RWPE2 (cell line): Measurements from ENCODE around the gene HRG.

Experiments used
- ATAC-seq: fragments of 200-7000 bp; cut with Tn5 transposase; 3 replicates; pipeline ENCODE4 v1.9.1; 2021; ENCODE audit warnings: low read depth
- DNase-seq: peaks from one replicate; pipeline ENCODE4 v3.0.0-alpha.2; 2020; ENCODE audit warnings: low spot score
- H3K27ac ChIP-seq: fragments of 450-650 bp; 2 replicates; pipeline ENCODE4 v1.5.1; 2017; ENCODE audit warnings: mild to moderate bottlenecking; ENCODE audit not compliant: poor library complexity, severe bottlenecking
- H3K27me3 ChIP-seq: fragments of 250-450 bp; sonication (Bioruptor Pico); 2 replicates; pipeline ENCODE4 v1.5.1; 2021; ENCODE audit warnings: mild to moderate bottlenecking, moderate library complexity; ENCODE audit not compliant: insufficient read depth, poor library complexity, severe bottlenecking
- H3K36me3 ChIP-seq: fragments of 250-450 bp; sonication (Bioruptor Pico); 2 replicates; pipeline ENCODE4 v1.5.1; 2020; ENCODE audit warnings: low read depth, mild to moderate bottlenecking, moderate library complexity
- H3K4me1 ChIP-seq: fragments of 250-450 bp; sonication (Bioruptor Pico); 2 replicates; pipeline ENCODE4 v1.5.1; 2021; ENCODE audit warnings: mild to moderate bottlenecking, moderate library complexity; ENCODE audit not compliant: insufficient read depth, poor library complexity, severe bottlenecking
- H3K4me3 ChIP-seq: fragments of 250-450 bp; sonication (Bioruptor Pico); 2 replicates; pipeline ENCODE4 v1.5.1; 2021; ENCODE audit warnings: mild to moderate bottlenecking, moderate library complexity; ENCODE audit not compliant: severe bottlenecking
- H3K9me3 ChIP-seq: fragments of 250-450 bp; sonication (Bioruptor Pico); 2 replicates; pipeline ENCODE4 v1.5.1; 2021; ENCODE audit warnings: mild to moderate bottlenecking, moderate library complexity; ENCODE audit not compliant: severe bottlenecking
- TF ChIP-seq, protein P1 (sequence below): fragments of 450-650 bp; IDR thresholded peaks from one replicate; pipeline ENCODE4 v1.5.1; 2017; ENCODE audit warnings: mild to moderate bottlenecking, moderate library complexity; ENCODE audit not compliant: poor library complexity, severe bottlenecking

The HRG gene

GRCh38 chr3:186648851-186649250 lies 17.0 kb upstream of the HRG start:
- peaks cover 2% of the 10 kb centered on the region for H3K4me1 ChIP-seq

DNA sequence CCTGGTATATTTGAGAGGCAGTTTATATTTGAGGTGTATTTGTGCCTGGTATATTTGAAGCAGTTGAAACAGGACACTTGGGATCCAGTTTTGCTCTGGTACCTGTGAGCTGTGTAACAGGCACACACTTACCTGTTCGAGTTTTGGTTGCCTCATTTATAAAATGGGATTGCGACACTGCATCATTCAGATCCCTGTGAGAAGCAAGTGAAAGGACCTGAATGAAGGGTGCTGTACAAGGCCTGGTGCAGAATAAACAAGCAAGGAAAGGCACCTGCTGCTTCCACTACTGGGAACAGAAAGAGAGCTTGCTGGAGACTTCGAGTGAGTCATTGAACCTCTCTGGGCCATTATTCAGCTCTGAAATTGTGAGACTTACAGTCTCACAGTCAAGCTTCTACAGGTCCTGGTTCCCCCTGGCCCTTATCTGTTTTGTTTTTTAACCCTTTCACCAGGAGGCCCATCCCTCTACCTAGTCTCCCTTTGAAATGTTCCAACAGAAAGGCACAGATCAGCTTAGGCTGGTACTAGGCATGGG lies 14.1 kb upstream of the HRG start:
- DNase-seq (no peak), ATAC-seq (no peak)
- Histone ChIP-seq H3K9me3 (no peaks in the 10 kb centered on the region), H3K36me3 (no peaks in the 10 kb centered on the region), H3K27me3 (no peaks in the 10 kb centered on the region), H3K27ac (no peak overlapping the region), H3K4me1 (no peaks in the 10 kb centered on the region), H3K4me3 (no peak overlapping the region)
- TF ChIP-seq, protein P1, sequence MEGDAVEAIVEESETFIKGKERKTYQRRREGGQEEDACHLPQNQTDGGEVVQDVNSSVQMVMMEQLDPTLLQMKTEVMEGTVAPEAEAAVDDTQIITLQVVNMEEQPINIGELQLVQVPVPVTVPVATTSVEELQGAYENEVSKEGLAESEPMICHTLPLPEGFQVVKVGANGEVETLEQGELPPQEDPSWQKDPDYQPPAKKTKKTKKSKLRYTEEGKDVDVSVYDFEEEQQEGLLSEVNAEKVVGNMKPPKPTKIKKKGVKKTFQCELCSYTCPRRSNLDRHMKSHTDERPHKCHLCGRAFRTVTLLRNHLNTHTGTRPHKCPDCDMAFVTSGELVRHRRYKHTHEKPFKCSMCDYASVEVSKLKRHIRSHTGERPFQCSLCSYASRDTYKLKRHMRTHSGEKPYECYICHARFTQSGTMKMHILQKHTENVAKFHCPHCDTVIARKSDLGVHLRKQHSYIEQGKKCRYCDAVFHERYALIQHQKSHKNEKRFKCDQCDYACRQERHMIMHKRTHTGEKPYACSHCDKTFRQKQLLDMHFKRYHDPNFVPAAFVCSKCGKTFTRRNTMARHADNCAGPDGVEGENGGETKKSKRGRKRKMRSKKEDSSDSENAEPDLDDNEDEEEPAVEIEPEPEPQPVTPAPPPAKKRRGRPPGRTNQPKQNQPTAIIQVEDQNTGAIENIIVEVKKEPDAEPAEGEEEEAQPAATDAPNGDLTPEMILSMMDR = no peak

More at GRCh38 chr3:186648851-186649250, 17.0 kb upstream of the HRG start:
- ATAC-seq = no peak
- no peaks in the 10 kb centered on the region for H3K9me3 ChIP-seq
- no peak overlapping the region for H3K27ac ChIP-seq
- no peak for DNase-seq
- H3K36me3 ChIP-seq = no peaks in the 10 kb centered on the region
- no peaks in the 10 kb centered on the region for H3K27me3 ChIP-seq
- TF ChIP-seq, protein P1 = no peak
- no peak overlapping the region for H3K4me3 ChIP-seq

- no peak overlapping the region for H3K4me3 ChIP-seq
- TF ChIP-seq, protein P1 = no peak
- DNase-seq (no peak), ATAC-seq (no peak)
- no peaks in the 10 kb centered on the region for H3K36me3 ChIP-seq
- H3K27me3 ChIP-seq = no peaks in the 10 kb centered on the region
- no peak overlapping the region for H3K27ac ChIP-seq
- no peaks in the 10 kb centered on the region for H3K9me3 ChIP-seq
- no peaks in the 10 kb centered on the region for H3K4me1 ChIP-seq
Measured at GRCh38 chr3:186653080-186653707, 12.6 kb upstream of the HRG start.

DNA sequence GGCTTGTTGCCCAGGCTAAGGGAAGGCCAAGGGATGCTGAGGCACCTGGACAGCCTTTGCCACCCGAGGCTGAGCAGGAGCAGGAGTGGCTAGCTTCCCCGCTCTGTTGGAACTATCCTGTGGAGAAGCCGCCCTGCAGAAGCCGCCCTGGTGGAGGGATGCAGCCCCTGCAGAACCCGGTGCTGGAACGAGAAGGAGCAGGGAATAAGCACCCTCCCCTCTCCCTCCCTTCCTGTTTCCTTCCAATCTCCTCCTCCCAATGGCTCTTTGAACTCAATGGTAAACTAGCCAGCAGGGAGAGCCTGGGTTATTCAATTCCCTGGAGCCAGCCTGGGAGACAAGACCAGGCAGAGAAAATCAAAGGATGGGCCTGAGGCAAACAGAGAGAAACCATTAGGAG lies 11.8 kb upstream of the HRG start:
- ATAC-seq (no peak; the same call in 2 of the 3 replicates), DNase-seq (no peak)
- Histone ChIP-seq H3K9me3 (no peaks in the 10 kb centered on the region), H3K36me3 (no peaks in the 10 kb centered on the region), H3K27ac (no peak overlapping the region), H3K27me3 (no peaks in the 10 kb centered on the region), H3K4me1 (no peaks in the 10 kb centered on the region), H3K4me3 (no peak overlapping the region)
- TF ChIP-seq, protein P1 = no peak
